ENCODE measurements around the gene OR10A6. TPM values are rescaled to one million over a fixed set of nuclear protein-coding genes. Genes with fewer than 3 reads are reported as not detected.

The OR10A6 gene, protein sequence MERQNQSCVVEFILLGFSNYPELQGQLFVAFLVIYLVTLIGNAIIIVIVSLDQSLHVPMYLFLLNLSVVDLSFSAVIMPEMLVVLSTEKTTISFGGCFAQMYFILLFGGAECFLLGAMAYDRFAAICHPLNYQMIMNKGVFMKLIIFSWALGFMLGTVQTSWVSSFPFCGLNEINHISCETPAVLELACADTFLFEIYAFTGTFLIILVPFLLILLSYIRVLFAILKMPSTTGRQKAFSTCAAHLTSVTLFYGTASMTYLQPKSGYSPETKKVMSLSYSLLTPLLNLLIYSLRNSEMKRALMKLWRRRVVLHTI
- polyA plus RNA-seq (2013, experiment 1 of 4) = not detected
- not detected for polyA plus RNA-seq (2013, experiment 2 of 4)
- polyA plus RNA-seq (2013, experiment 3 of 4) = not detected
- polyA plus RNA-seq (2013, experiment 4 of 4) = not detected

DNA sequence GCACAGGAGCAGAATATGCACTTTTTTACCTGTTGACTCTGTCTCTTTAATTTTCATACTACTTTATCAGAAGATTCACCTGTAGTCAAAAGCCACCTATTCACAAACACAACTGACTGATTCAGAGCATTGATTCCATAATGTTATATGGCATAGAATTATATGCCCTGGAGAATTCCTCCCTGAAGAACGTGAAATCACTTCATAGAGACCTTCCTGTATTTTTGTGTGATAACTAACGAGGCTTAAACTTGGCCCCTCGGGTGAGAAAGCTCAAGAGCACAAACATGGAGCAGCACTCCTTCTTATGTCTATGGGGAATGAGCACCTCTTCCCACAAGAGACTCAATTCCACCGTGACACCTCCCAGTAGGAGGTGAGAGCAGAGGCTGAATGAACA lies at the start of gene OR10A6:
Gene OR10A6 (minus strand): TSS at position 101 of the 400 bp plus-strand sequence. CDS start 2,606 bp downstream, outside the sequence.
- 90 to 91% methylated on average over 4 of the region's 4 CpGs for WGBS, 2 experiments
- no peaks in the 10 kb centered on the region for H3K27me3 ChIP-seq (ENCODE audit: control insufficient read depth, insufficient read depth, low read length, poor library complexity, severe bottlenecking)
- no peaks in the 10 kb centered on the region for H3K9me3 ChIP-seq (ENCODE audit: control insufficient read depth, low read length)
- H3K4me3 ChIP-seq (ENCODE audit: insufficient read depth, low read depth, low read length) = no peak within 1 kb of the TSS
- no peaks in the 10 kb centered on the region for H3K36me3 ChIP-seq (ENCODE audit: control insufficient read depth, insufficient read depth, low read length)
- no peaks in the 10 kb centered on the region for H3K4me1 ChIP-seq (ENCODE audit: control insufficient read depth, insufficient read depth, low read length)
- no peak within 1 kb of the TSS for H3K27ac ChIP-seq (ENCODE audit: insufficient read depth, low read depth, low read length, poor library complexity, severe bottlenecking)

DNA sequence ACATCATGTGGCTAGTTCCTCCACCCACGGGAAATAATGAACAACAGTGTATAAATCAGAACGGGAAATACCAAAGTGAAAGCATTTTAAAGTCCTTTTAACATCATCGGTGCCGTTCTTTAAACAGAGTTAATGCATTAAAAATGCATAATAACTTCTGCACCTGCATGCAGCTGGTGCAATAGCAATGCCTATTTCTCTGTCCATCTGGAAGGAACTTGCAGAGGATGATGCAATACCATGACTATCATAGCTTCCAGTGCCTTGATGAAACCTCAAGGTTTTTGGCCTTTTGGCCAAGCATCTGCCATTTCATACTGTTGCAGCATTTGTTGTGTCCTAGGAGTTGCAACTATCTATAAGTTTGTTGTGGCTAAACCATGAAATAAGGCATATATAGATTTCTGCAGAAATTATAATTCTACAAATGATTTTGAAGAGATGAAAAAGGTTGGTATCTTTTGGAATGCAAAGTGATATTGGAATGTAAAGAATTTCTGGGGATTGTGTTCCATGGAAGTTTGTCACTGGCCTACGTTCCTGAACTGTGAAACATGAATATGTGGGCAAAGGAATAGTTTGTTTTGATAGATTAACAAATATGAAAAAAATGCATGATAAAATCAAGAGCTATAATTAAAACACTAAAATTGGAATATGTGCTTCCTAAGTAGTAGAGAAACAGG lies 46.3 kb upstream of the OR10A6 start:
- Histone ChIP-seq H3K36me3 (ENCODE audit: control insufficient read depth, insufficient read depth, low read length) (no peaks in the 10 kb centered on the region), H3K9me3 (ENCODE audit: control insufficient read depth, low read length) (no peaks in the 10 kb centered on the region), H3K27me3 (ENCODE audit: control insufficient read depth, insufficient read depth, low read length, poor library complexity, severe bottlenecking) (no peaks in the 10 kb centered on the region), H3K4me1 (ENCODE audit: control insufficient read depth, insufficient read depth, low read length) (peaks cover 3% of the 10 kb centered on the region), H3K27ac (ENCODE audit: insufficient read depth, low read depth, low read length, poor library complexity, severe bottlenecking) (no peak overlapping the region), H3K4me3 (ENCODE audit: insufficient read depth, low read depth, low read length) (no peak overlapping the region)
- WGBS, 2 experiments = 92 to 93% methylated on average over 5 of the region's 5 CpGs

DNA sequence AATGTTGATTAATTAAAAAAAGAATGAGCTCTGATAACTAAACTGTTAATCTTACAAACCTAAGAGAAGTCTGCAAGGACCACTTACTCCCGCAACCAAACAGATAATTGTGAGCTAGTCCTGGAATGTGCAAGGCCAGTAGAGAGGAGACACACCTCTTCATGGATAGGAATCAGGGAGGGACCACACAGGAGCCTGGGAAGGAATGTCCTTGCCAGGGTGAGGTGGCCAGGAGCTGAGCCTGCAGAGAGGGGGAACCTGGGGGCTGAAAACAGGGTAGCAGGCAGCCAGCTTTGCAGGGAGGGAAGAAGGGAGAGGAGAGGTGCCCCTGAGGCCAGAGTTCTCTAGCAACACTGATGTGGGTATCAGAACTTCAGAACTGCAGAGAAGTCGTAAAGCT lies 43.6 kb upstream of the OR10A6 start:
- H3K4me1 ChIP-seq (ENCODE audit: control insufficient read depth, insufficient read depth, low read length) = peaks cover 3% of the 10 kb centered on the region
- WGBS, 2 experiments = 91 to 96% methylated on average over 2 of the region's 2 CpGs
- no peaks in the 10 kb centered on the region for H3K27me3 ChIP-seq (ENCODE audit: control insufficient read depth, insufficient read depth, low read length, poor library complexity, severe bottlenecking)
- no peak overlapping the region for H3K27ac ChIP-seq (ENCODE audit: insufficient read depth, low read depth, low read length, poor library complexity, severe bottlenecking)
- H3K4me3 ChIP-seq (ENCODE audit: insufficient read depth, low read depth, low read length) = no peak overlapping the region
- H3K9me3 ChIP-seq (ENCODE audit: control insufficient read depth, low read length) = no peaks in the 10 kb centered on the region
- no peaks in the 10 kb centered on the region for H3K36me3 ChIP-seq (ENCODE audit: control insufficient read depth, insufficient read depth, low read length)

GRCh38 chr11:7973011-7973410 lies 41.9 kb upstream of the OR10A6 start:
- Histone ChIP-seq H3K4me1 (ENCODE audit: control insufficient read depth, insufficient read depth, low read length) (peaks cover 3% of the 10 kb centered on the region), H3K27me3 (ENCODE audit: control insufficient read depth, insufficient read depth, low read length, poor library complexity, severe bottlenecking) (no peaks in the 10 kb centered on the region), H3K36me3 (ENCODE audit: control insufficient read depth, insufficient read depth, low read length) (no peaks in the 10 kb centered on the region), H3K27ac (ENCODE audit: insufficient read depth, low read depth, low read length, poor library complexity, severe bottlenecking) (no peak overlapping the region), H3K4me3 (ENCODE audit: insufficient read depth, low read depth, low read length) (no peak overlapping the region), H3K9me3 (ENCODE audit: control insufficient read depth, low read length) (no peaks in the 10 kb centered on the region)
- 94 to 97% methylated on average over 4 to 5 of the region's 5 CpGs for WGBS, 2 experiments

- no peaks in the 10 kb centered on the region for H3K9me3 ChIP-seq (ENCODE audit: control insufficient read depth, low read length)
- no peak overlapping the region for H3K4me3 ChIP-seq (ENCODE audit: insufficient read depth, low read depth, low read length)
- H3K27me3 ChIP-seq (ENCODE audit: control insufficient read depth, insufficient read depth, low read length, poor library complexity, severe bottlenecking) = no peaks in the 10 kb centered on the region
- H3K27ac ChIP-seq (ENCODE audit: insufficient read depth, low read depth, low read length, poor library complexity, severe bottlenecking) = no peak overlapping the region
- peaks cover 3% of the 10 kb centered on the region for H3K4me1 ChIP-seq (ENCODE audit: control insufficient read depth, insufficient read depth, low read length)
- no peaks in the 10 kb centered on the region for H3K36me3 ChIP-seq (ENCODE audit: control insufficient read depth, insufficient read depth, low read length)
These were observed 40.8 kb upstream of the OR10A6 start for GRCh38 chr11:7971846-7972245.

- no peak overlapping the region for H3K27ac ChIP-seq (ENCODE audit: insufficient read depth, low read depth, low read length, poor library complexity, severe bottlenecking)
- 63 to 71% methylated on average over 3 of the region's 3 CpGs for WGBS, 2 experiments
These were observed 38.9 kb upstream of the OR10A6 start for GRCh38 chr11:7969756-7970646.

DNA sequence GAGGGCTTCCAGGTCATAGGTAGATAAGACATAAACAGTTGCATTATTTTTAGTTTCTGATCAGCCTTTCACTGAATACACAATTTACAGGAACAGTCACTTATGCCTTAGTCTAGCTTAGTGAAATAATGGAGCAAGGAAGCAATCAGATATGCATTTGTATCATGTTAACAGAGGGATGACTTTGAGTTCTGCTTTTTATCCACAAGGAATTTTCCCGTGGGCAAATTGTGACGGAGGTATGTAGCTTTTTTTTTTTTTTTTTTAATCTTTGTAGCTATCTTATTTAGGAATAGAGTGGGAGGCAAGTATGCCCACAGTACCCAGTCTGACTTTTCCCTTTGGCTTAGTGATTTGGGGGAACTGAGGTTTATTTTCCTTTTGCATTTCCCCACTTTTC lies 37.6 kb upstream of the OR10A6 start:
- Histone ChIP-seq H3K27me3 (ENCODE audit: control insufficient read depth, insufficient read depth, low read length, poor library complexity, severe bottlenecking) (no peaks in the 10 kb centered on the region), H3K9me3 (ENCODE audit: control insufficient read depth, low read length) (no peaks in the 10 kb centered on the region), H3K27ac (ENCODE audit: insufficient read depth, low read depth, low read length, poor library complexity, severe bottlenecking) (no peak overlapping the region), H3K4me1 (ENCODE audit: control insufficient read depth, insufficient read depth, low read length) (no peaks in the 10 kb centered on the region), H3K36me3 (ENCODE audit: control insufficient read depth, insufficient read depth, low read length) (no peaks in the 10 kb centered on the region), H3K4me3 (ENCODE audit: insufficient read depth, low read depth, low read length) (no peak overlapping the region)
- 83 to 97% methylated on average over 2 of the region's 2 CpGs for WGBS, 2 experiments

More at GRCh38 chr11:7969756-7970646, 38.9 kb upstream of the OR10A6 start:
- Histone ChIP-seq H3K4me3 (ENCODE audit: insufficient read depth, low read depth, low read length) (no peak overlapping the region), H3K36me3 (ENCODE audit: control insufficient read depth, insufficient read depth, low read length) (no peaks in the 10 kb centered on the region), H3K27me3 (ENCODE audit: control insufficient read depth, insufficient read depth, low read length, poor library complexity, severe bottlenecking) (no peaks in the 10 kb centered on the region), H3K4me1 (ENCODE audit: control insufficient read depth, insufficient read depth, low read length) (peaks cover 3% of the 10 kb centered on the region), H3K9me3 (ENCODE audit: control insufficient read depth, low read length) (no peaks in the 10 kb centered on the region)

DNA sequence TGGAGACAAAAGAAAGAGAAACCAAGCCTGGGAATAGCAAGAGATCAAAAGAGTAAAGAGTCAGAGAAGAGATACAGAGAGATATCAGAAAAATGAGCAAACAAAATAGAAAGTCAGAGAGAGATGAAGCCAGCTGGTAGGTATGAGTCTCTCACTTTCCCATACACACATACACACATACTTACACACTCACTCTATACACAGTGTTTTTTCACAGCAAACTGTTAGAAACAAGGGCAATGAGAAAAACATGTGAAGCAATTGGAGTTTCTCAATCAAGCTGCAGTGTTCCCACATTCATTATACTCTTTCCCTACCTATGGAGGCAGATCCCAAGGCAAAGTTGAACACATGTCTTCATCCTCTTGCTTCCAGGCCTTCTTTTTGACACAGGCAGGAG lies 36.8 kb upstream of the OR10A6 start:
- Histone ChIP-seq H3K27me3 (ENCODE audit: control insufficient read depth, insufficient read depth, low read length, poor library complexity, severe bottlenecking) (no peaks in the 10 kb centered on the region), H3K9me3 (ENCODE audit: control insufficient read depth, low read length) (no peaks in the 10 kb centered on the region), H3K36me3 (ENCODE audit: control insufficient read depth, insufficient read depth, low read length) (no peaks in the 10 kb centered on the region), H3K4me1 (ENCODE audit: control insufficient read depth, insufficient read depth, low read length) (no peaks in the 10 kb centered on the region), H3K27ac (ENCODE audit: insufficient read depth, low read depth, low read length, poor library complexity, severe bottlenecking) (no peak overlapping the region), H3K4me3 (ENCODE audit: insufficient read depth, low read depth, low read length) (no peak overlapping the region)

DNA sequence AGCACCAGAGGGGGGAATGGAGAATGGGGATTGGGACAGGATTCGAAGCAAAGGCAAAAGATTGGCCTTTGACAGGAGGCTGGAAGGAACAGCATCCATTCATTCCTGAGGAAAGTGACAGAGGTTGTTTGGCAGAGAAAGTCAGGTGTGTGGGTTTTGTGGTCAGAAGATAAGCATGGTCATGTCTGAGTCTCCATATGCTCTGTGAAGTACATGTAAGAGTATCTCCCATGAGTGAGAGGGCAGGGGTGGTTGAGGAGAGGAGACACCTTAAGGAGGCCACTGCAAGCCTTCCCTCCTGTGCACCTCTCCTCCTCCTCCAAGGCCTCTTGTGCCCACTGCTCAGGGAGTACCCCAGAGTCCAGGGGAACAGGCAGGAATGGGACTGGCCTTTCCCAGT lies 36.0 kb upstream of the OR10A6 start:
- H3K36me3 ChIP-seq (ENCODE audit: control insufficient read depth, insufficient read depth, low read length) = no peaks in the 10 kb centered on the region
- H3K4me1 ChIP-seq (ENCODE audit: control insufficient read depth, insufficient read depth, low read length) = no peaks in the 10 kb centered on the region
- H3K9me3 ChIP-seq (ENCODE audit: control insufficient read depth, low read length) = no peaks in the 10 kb centered on the region
- no peak overlapping the region for H3K4me3 ChIP-seq (ENCODE audit: insufficient read depth, low read depth, low read length)
- 78 to 89% methylated on average over 1 of the region's 1 CpG for whole genome bisulfite sequencing, 2 experiments
- H3K27ac ChIP-seq (ENCODE audit: insufficient read depth, low read depth, low read length, poor library complexity, severe bottlenecking) = no peak overlapping the region
- no peaks in the 10 kb centered on the region for H3K27me3 ChIP-seq (ENCODE audit: control insufficient read depth, insufficient read depth, low read length, poor library complexity, severe bottlenecking)

DNA sequence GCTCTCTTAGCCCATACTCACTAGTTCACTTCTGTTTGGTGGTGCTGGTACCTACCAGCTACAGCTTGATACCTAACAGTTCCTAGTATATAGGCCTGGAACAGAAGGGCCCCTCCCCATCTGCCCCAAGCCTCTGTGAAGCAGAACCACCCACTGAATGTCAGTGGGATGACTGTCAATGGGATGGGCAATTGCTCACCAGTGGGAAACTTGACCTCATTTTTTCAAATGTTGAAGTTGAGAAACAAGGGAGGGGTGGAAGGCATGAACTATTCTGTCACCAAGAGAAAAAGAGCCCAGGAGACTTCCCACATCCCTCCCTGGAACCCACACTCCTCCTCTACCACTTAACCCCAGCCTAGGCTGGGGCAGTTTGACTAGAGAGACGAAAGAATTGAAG lies 34.3 kb upstream of the OR10A6 start, which contains the start of gene NLRP10:
Gene NLRP10 (minus strand): TSS at position 62 of the 400 bp plus-strand sequence. CDS start 1,952 bp downstream, outside the sequence.
- H3K27ac ChIP-seq (ENCODE audit: insufficient read depth, low read depth, low read length, poor library complexity, severe bottlenecking) = no peak within 1 kb of the TSS
- H3K36me3 ChIP-seq (ENCODE audit: control insufficient read depth, insufficient read depth, low read length) = no peaks in the 10 kb centered on the region
- no peak within 1 kb of the TSS for H3K4me3 ChIP-seq (ENCODE audit: insufficient read depth, low read depth, low read length)
- H3K4me1 ChIP-seq (ENCODE audit: control insufficient read depth, insufficient read depth, low read length) = no peaks in the 10 kb centered on the region
- 100% methylated on average over 1 of the region's 1 CpG for WGBS, 2 experiments
- H3K27me3 ChIP-seq (ENCODE audit: control insufficient read depth, insufficient read depth, low read length, poor library complexity, severe bottlenecking) = no peaks in the 10 kb centered on the region
- no peaks in the 10 kb centered on the region for H3K9me3 ChIP-seq (ENCODE audit: control insufficient read depth, low read length)

All from ectodermal cell (in vitro differentiated cells).